Activated T-helper 1 cell treated with Interleukin-2 at 50 U/mL for 16 hours (primary cell): ENCODE data around the gene INPP5K.
"Not testable (repeated sequence)": the region's sequence is repeated elsewhere in the genome, so short reads cannot be mapped to it uniquely, and the experiment has no call there.

Experiments used
- DNase-seq: peaks from one replicate; pipeline ENCODE4 v3.0.0-alpha.2; 2020; ENCODE audit warnings: low read depth

Gene INPP5K

GRCh38 chr17:1516388-1517161 is at the start of gene INPP5K:
Gene INPP5K (minus strand): TSS chr17:1516612. CDS start chr17:1516499, 113 bp downstream.
- DNase-seq, result peak; percentile 98

GRCh38 chr17:1565877-1566276 is 49.5 kb upstream of the INPP5K start:
- no peak for DNase-seq

- DNase-seq, result no peak
Measured at GRCh38 chr17:1563786-1564613, 47.6 kb upstream of the INPP5K start.

- not testable (repeated sequence) for DNase-seq
Measured at GRCh38 chr17:1563471-1563785, 47.0 kb upstream of the INPP5K start.

- DNase-seq, result peak; percentile 7
Measured at GRCh38 chr17:1562176-1562643, 45.8 kb upstream of the INPP5K start.

- peak; percentile 24 for DNase-seq
Measured at GRCh38 chr17:1561420-1562175, 45.2 kb upstream of the INPP5K start.

- DNase-seq, result no peak
Measured at GRCh38 chr17:1560858-1561355, 44.5 kb upstream of the INPP5K start.

- DNase-seq, result no peak
Measured at GRCh38 chr17:1560101-1560857, 43.9 kb upstream of the INPP5K start.

GRCh38 chr17:1559047-1560043 is 42.9 kb upstream of the INPP5K start:
- no peak for DNase-seq

GRCh38 chr17:1558401-1558800 is 42.0 kb upstream of the INPP5K start:
- no peak for DNase-seq

- DNase-seq, result no peak
Measured at GRCh38 chr17:1557355-1558095, 41.1 kb upstream of the INPP5K start.

GRCh38 chr17:1555651-1556471 is 39.4 kb upstream of the INPP5K start:
- no peak for DNase-seq

- DNase-seq, result no peak
Measured at GRCh38 chr17:1554751-1555540, 38.5 kb upstream of the INPP5K start.

GRCh38 chr17:1553354-1554266 is 37.2 kb upstream of the INPP5K start:
- DNase-seq, result no peak

GRCh38 chr17:1552932-1553331 is 36.5 kb upstream of the INPP5K start:
- no peak for DNase-seq

GRCh38 chr17:1551741-1552140 is 35.3 kb upstream of the INPP5K start:
- DNase-seq, result no peak

GRCh38 chr17:1548032-1548431 is 31.6 kb upstream of the INPP5K start:
- DNase-seq, result no peak
